ENCODE measurements around the gene FGF3. TPM values are rescaled to one million over a fixed set of nuclear protein-coding genes. Genes with fewer than 3 reads are reported as not detected.

Gene FGF3
- total and polyA plus RNA-seq, 10 of the 15 experiments (the other 5 are each of a cell fraction or from before 2014, with no cell fraction given), result not detected

DNA sequence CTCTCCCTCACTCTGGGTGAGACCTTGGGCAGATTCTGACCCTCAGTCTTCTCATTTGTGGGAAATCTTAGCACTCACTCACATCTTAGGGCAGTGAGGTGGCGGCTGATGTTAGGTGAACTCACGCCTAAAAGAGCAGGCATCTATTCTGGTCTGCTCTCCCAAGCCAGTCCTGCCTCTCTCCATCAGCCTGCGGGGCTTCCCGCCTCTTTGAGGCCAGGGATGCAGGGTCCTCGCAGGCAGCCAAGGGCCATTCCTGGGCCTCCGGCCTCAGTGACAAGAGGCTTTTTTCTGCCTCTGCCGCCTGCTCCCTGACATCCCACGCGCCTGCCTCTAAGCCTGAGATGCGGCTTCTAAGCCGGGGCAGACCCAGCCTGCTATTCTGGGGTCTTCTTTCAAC lies 30.3 kb downstream of the FGF3 start (continued):
- TF ChIP-seq HSF1 (IDR thresholded peaks at IDR 0.05; ENCODE audit: low read depth, low read length) (no peak), MEF2A (IDR thresholded peaks at IDR 0.05; ENCODE audit: insufficient read depth, low read depth, low read length) (no peak), NFIC (IDR thresholded peaks at IDR 0.05; ENCODE audit: low read depth, low read length) (no peak), NRF1 (conservative IDR thresholded peaks at IDR 0.05; ENCODE audit: low read depth, low read length) (no peak), EGR1 (IDR thresholded peaks at IDR 0.05; ENCODE audit: borderline replicate concordance in 1 of 2, low read depth in 2 of 2, low read length in 2 of 2) (no peak), EZH2 (IDR thresholded peaks at IDR 0.05; ENCODE audit: borderline replicate concordance, control insufficient read depth, low read depth, low read length) (no peak)

GRCh38 chr11:69787906-69788305 lies 31.3 kb downstream of the FGF3 start:
- intact Hi-C loops (cut with micrococcal nuclease; ENCODE audit: unreplicated experiment), result no loop called here
- no peak overlapping the region for H3K4me3 ChIP-seq
- POLR2A ChIA-PET, result no interaction called here
- TF ChIP-seq STAT1 (conservative IDR thresholded peaks at IDR 0.05), result no peak
- TF ChIP-seq BCL11A (IDR thresholded peaks at IDR 0.05; ENCODE audit: low read depth, low read length), result no peak
- no peak for TF ChIP-seq TCF7 (IDR thresholded peaks at IDR 0.05; ENCODE audit: borderline replicate concordance)
- no peak for TF ChIP-seq SPI1 (IDR thresholded peaks at IDR 0.05; ENCODE audit: borderline replicate concordance, insufficient read depth, low read depth, low read length)
- TF ChIP-seq POLR2A (IDR thresholded peaks at IDR 0.05; ENCODE audit: low read depth, low read length), result no peak
- TF ChIP-seq RFX5 (IDR thresholded peaks at IDR 0.05; ENCODE audit: low read depth, low read length), result no peak
- no peak for TF ChIP-seq KAT2A (conservative IDR thresholded peaks at IDR 0.05; ENCODE audit: control insufficient read depth, low read depth, low read length)
- no peak for TF ChIP-seq KDM1A (IDR thresholded peaks at IDR 0.05; ENCODE audit: borderline replicate concordance)
- no peak for TF ChIP-seq CHD1 (IDR thresholded peaks at IDR 0.05; ENCODE audit: low read depth, low read length)
- no peak for TF ChIP-seq KLF5 (IDR thresholded peaks at IDR 0.05; ENCODE audit: partially characterized antibody)
- TF ChIP-seq CBX5 (IDR thresholded peaks at IDR 0.05; ENCODE audit: low read depth), result no peak
- no peak for TF ChIP-seq NFIC (IDR thresholded peaks at IDR 0.05; ENCODE audit: low read depth, low read length)
- no peak for TF ChIP-seq USF2 (IDR thresholded peaks at IDR 0.05; ENCODE audit: borderline replicate concordance, low read depth, low read length)
- no peak for TF ChIP-seq POLR2AphosphoS2 (IDR thresholded peaks at IDR 0.05; ENCODE audit: low read depth, low read length)
- TF ChIP-seq ZNF384 (IDR thresholded peaks at IDR 0.05; ENCODE audit: borderline replicate concordance, low read depth, low read length), result no peak
- TF ChIP-seq E2F8 (IDR thresholded peaks at IDR 0.05; ENCODE audit: low read depth, partially characterized antibody), result no peak

More at GRCh38 chr11:69787906-69788305, 31.3 kb downstream of the FGF3 start:
- RAD21 ChIA-PET (ENCODE audit: unreplicated experiment), result no interaction called here
- Histone ChIP-seq H3K4me1 (ENCODE audit: control insufficient read depth, insufficient read depth, low read length) (no peaks in the 10 kb centered on the region), H2AFZ (ENCODE audit: control insufficient read depth, low read depth, low read length) (no peak overlapping the region), H3K9me3 (replicated peaks; ENCODE audit: control insufficient read depth, insufficient read depth, low read length) (no peaks in the 10 kb centered on the region), H3K79me2 (ENCODE audit: control insufficient read depth, insufficient read depth, low read length) (no peaks in the 10 kb centered on the region), H3K36me3 (ENCODE audit: control insufficient read depth in 2 of 2, insufficient read depth in 2 of 2, low read length in 1 of 2) (no peaks in the 10 kb centered on the region), H4K20me1 (ENCODE audit: control insufficient read depth, insufficient read depth) (no peaks in the 10 kb centered on the region), H3K4me2 (ENCODE audit: control insufficient read depth, insufficient read depth) (no peak overlapping the region), H3K9ac (ENCODE audit: control insufficient read depth, insufficient read depth, low read length) (no peak overlapping the region), H3K27me3 (replicated peaks in 1 of 2; ENCODE audit: control insufficient read depth in 2 of 2, insufficient read depth in 2 of 2, low read length in 1 of 2) (peaks cover 1 to 5% of the 10 kb centered on the region in 2 experiments; a peak in 3 of 4 replicates), H3K27ac (ENCODE audit: control insufficient read depth, insufficient read depth) (no peak overlapping the region)
- 35% methylated on average over 10 of the region's 10 CpGs for WGBS (ENCODE audit: insufficient coverage, insufficient replicate concordance, low lambda C conversion rate, missing lambda C conversion rate)
- FAIRE-seq (no peak), DNase-seq (ENCODE audit: low read depth, low spot score) (no peak), ATAC-seq (no peak)
- CTCF ChIA-PET, result no interaction called here
- in situ Hi-C loops (cut with MboI), result no loop called here
- no TSS peak for BruUV-seq (replicated peaks)
- SMC1A ChIA-PET (ENCODE audit: uncharacterized antibody, unreplicated experiment), result no interaction called here
